ENCODE data around the gene PTPRM. TPM values are rescaled to one million over a fixed set of nuclear protein-coding genes. Genes with fewer than 3 reads are reported as not detected.

PTPRM gene
- total RNA-seq, 1 donor from 2014 or later = 131 TPM

DNA sequence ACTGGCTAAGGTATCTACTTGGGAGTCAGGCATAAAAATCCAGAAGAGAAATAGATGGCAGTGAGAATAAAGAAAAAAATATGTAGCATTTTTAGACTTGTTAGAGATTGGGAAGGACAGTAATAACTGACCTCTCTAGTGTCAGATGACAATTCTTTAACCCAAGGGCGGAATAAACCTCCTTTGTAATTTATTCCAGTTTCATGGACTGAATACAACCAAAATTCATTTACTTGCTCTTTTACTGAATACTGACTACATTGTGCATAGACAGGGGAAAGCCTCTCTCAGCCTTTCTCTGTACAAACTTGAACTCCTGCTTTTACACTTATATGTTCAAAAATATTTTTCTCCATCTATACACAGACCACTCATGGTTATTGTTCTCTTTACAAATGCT is 566.8 kb downstream of the PTPRM start:
- Mint-ChIP-seq H3K4me1 (ENCODE audit: low read depth) (no peaks in the 10 kb centered on the region), H3K36me3 (ENCODE audit: low read depth) (peaks cover 23% of the 10 kb centered on the region), H3K27me3 (ENCODE audit: low read depth) (no peaks in the 10 kb centered on the region), H3K4me3 (ENCODE audit: unreplicated experiment) (no peak overlapping the region), H3K9me3 (ENCODE audit: low read depth) (peaks cover 7% of the 10 kb centered on the region), H3K27ac (ENCODE audit: unreplicated experiment) (no peak overlapping the region)
- DNase-seq (ENCODE audit: low spot score) = no peak
- TF ChIP-seq, protein P1, sequence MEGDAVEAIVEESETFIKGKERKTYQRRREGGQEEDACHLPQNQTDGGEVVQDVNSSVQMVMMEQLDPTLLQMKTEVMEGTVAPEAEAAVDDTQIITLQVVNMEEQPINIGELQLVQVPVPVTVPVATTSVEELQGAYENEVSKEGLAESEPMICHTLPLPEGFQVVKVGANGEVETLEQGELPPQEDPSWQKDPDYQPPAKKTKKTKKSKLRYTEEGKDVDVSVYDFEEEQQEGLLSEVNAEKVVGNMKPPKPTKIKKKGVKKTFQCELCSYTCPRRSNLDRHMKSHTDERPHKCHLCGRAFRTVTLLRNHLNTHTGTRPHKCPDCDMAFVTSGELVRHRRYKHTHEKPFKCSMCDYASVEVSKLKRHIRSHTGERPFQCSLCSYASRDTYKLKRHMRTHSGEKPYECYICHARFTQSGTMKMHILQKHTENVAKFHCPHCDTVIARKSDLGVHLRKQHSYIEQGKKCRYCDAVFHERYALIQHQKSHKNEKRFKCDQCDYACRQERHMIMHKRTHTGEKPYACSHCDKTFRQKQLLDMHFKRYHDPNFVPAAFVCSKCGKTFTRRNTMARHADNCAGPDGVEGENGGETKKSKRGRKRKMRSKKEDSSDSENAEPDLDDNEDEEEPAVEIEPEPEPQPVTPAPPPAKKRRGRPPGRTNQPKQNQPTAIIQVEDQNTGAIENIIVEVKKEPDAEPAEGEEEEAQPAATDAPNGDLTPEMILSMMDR (IDR thresholded peaks at IDR 0.05) = no peak

DNA sequence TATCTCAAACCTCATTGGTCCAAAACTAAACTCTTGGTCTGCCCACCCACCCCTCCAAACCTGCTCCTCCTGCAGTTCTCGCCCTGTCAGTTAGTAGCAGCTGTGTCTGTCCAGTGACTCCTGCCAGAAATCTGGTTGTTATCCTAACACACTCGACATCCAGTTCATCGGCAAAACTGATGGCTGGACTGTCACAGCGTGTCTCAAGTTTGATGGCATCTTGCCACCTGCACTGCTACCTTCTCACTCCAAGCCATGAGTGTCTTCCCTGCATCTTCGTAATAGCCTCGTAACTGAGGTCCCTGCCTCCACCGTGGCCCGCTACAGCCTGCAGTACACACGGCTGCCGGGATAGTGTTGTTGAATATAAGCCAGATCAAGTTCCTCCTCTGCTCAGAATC is 572.0 kb downstream of the PTPRM start:
- H3K36me3 Mint-ChIP-seq (ENCODE audit: low read depth) = peaks cover 16% of the 10 kb centered on the region
- peaks cover 21% of the 10 kb centered on the region for H3K4me1 Mint-ChIP-seq (ENCODE audit: low read depth)
- H3K27me3 Mint-ChIP-seq (ENCODE audit: low read depth) = no peaks in the 10 kb centered on the region
- DNase-seq (ENCODE audit: low spot score) = no peak
- no peaks in the 10 kb centered on the region for H3K9me3 Mint-ChIP-seq (ENCODE audit: low read depth)
- H3K4me3 Mint-ChIP-seq (ENCODE audit: unreplicated experiment) = no peak overlapping the region
- H3K27ac Mint-ChIP-seq (ENCODE audit: unreplicated experiment) = no peak overlapping the region
- TF ChIP-seq, protein P1 (IDR thresholded peaks at IDR 0.05) = no peak

DNA sequence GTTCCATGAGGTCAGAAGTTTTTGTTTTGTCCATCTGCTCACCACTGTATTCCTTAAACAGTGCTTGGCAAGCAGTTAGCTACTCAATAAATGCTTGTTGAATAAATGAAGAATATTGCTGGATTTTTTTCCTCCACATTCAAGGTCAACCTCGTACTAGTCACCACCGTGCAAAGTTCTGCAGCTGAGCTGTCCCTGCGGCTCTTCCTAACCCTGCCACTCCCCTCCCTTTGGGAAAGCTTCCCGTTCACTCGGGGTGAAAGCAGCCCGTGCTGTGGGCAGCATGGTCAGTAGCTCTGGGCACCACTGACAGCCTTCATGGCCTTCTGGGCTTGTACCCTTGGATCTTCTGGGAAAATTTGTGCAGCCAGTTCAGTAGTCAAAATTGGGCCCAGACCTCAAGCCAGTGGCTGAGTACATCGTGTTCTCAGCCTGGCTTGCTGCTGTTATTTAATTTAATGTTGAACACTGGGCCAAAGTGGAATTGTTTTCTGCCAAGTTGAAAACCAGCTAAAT is 572.8 kb downstream of the PTPRM start:
- H3K36me3 Mint-ChIP-seq (ENCODE audit: low read depth) = peaks cover 23% of the 10 kb centered on the region
- H3K27me3 Mint-ChIP-seq (ENCODE audit: low read depth) = no peaks in the 10 kb centered on the region
- TF ChIP-seq, protein P1 (IDR thresholded peaks at IDR 0.05) = no peak
- peaks cover 3% of the 10 kb centered on the region for H3K9me3 Mint-ChIP-seq (ENCODE audit: low read depth)
- DNase-seq (ENCODE audit: low spot score) = no peak
- no peak overlapping the region for H3K27ac Mint-ChIP-seq (ENCODE audit: unreplicated experiment)
- no peak overlapping the region for H3K4me3 Mint-ChIP-seq (ENCODE audit: unreplicated experiment)
- H3K4me1 Mint-ChIP-seq (ENCODE audit: low read depth) = peaks cover 21% of the 10 kb centered on the region

DNA sequence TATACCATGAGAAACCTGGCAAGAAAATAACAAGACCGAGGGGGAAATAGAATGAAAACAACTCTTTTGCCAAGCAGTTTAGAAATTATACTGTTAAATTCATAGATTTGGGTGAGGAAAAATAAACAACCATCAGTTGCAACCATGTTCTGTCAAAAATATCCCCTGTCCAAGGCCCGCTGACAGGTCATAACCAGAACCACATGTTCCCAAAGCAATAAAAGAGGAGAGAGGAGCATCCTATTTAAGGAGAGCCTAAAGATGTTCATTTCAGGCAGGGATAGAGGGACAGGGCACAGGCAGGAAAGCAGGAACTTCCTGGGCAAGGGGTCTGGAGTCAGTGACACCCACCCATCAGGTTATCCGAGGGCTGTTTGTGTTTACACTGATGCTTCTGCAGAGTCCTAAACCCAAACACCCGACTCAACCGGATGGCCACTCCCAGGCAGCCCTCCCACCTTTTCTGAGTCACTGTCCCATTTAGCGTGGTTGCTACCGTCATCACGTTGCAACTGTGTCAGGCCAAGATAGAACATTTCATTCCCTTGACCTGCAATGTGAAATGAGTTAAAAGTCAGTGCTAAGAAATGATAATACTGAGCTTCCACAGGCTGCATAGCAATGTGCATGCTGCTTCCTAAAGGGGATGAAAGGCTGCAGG is 573.9 kb downstream of the PTPRM start:
- Mint-ChIP-seq H3K4me3 (ENCODE audit: unreplicated experiment) (no peak overlapping the region), H3K27ac (ENCODE audit: unreplicated experiment) (no peak overlapping the region), H3K4me1 (ENCODE audit: low read depth) (peaks cover 21% of the 10 kb centered on the region)

DNA sequence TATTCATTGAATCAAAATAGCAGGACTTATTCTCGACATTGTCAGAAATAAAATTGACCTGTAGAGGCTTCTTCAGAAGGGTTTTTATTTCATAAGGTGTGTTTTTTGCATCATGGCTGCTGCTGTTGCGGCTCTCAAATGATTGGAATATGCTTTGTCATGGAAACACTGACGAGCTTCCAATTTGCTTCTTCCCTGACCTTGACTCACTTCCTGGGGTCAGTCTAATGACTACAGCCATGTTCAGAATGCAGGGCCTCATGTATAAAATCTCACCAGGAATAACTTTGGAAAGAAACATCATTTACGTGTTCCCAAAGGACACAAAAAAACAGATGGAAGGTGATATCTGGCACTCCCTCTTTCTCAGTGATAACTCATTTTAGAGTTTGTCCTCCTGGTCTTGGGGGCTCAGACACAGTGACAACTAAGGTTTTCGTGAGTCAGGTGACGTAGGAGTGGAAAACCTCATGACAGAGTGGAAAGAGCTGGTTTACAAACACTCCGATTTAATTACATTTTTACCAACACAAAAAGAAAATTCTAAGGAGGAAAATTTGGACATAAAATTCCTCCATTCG is 575.1 kb downstream of the PTPRM start:
- TF ChIP-seq, protein P1 (IDR thresholded peaks at IDR 0.05) = no peak
- Mint-ChIP-seq H3K27ac (ENCODE audit: unreplicated experiment) (peak overlapping the region; percentile 1), H3K4me3 (ENCODE audit: unreplicated experiment) (no peak overlapping the region), H3K4me1 (ENCODE audit: low read depth) (peaks cover 21% of the 10 kb centered on the region), H3K9me3 (ENCODE audit: low read depth) (peaks cover 7% of the 10 kb centered on the region), H3K36me3 (ENCODE audit: low read depth) (peaks cover 34% of the 10 kb centered on the region), H3K27me3 (ENCODE audit: low read depth) (no peaks in the 10 kb centered on the region)
- DNase-seq (ENCODE audit: low spot score) = no peak

More for the DNA sequence above, 573.9 kb downstream of the PTPRM start:
- H3K9me3 Mint-ChIP-seq (ENCODE audit: low read depth) = peaks cover 3% of the 10 kb centered on the region
- TF ChIP-seq, protein P1 (IDR thresholded peaks at IDR 0.05) = no peak
- H3K27me3 Mint-ChIP-seq (ENCODE audit: low read depth) = no peaks in the 10 kb centered on the region
- peaks cover 26% of the 10 kb centered on the region for H3K36me3 Mint-ChIP-seq (ENCODE audit: low read depth)
- no peak for DNase-seq (ENCODE audit: low spot score)
